Right atrium auricular region (tissue), 2 donors: ENCODE measurements around the gene DYSF. TPM values are rescaled to one million over a fixed set of nuclear protein-coding genes. Genes with fewer than 3 reads are reported as not detected.

ENCODE experiments used
- DNase-seq: peaks from one replicate; pipeline ENCODE4 v3.0.0-alpha.2; 2019; ENCODE audit warnings: low spot score
- H3K27ac ChIP-seq, 2 donors: fragments of 200-600 bp; sonication (generic); 1 replicate in 1 of 2; 2 replicates in 1 of 2; pipeline ENCODE4 v1.5.1; 2016 to 2019
- H3K27me3 ChIP-seq, 2 donors: fragments of 200-600 bp; sonication (generic); one replicate each; pipeline versions ENCODE4 v1.5.1 to v1.6.0; 2017 to 2019
- H3K36me3 ChIP-seq: fragments of 200-600 bp; sonication (generic); one replicate; pipeline ENCODE4 v1.5.1; 2016
- H3K4me1 ChIP-seq, 2 donors: fragments of 200-600 bp; sonication (generic); one replicate each; pipeline versions ENCODE4 v1.5.1 to v1.6.0; 2017 to 2019
- H3K4me3 ChIP-seq, 2 donors: fragments of 200-600 bp; sonication (generic); 1 replicate in 1 of 2; 2 replicates in 1 of 2; pipeline ENCODE4 v1.5.1; 2017 to 2019; ENCODE audit warnings: mild to moderate bottlenecking in 1 of 2, moderate library complexity in 1 of 2
- H3K9me3 ChIP-seq, 2 donors: fragments of 200-600 bp; sonication (generic); one replicate each; pipeline ENCODE4 v1.5.1; 2019
- total RNA-seq, 2 donors: library from RNA; depleted of rRNA; stranded (reverse); fragments of >200 nt; gene quantifications; one replicate each; pipeline ENCODE4 v1.1.0, GENCODE V29; 2016
- TF ChIP-seq, protein P1 (sequence below), 2 donors: fragments of 200-600 bp; sonication (generic); IDR thresholded peaks; one replicate each; pipeline ENCODE4 v1.5.1; 2019; ENCODE audit warnings: antibody characterized with exemption in 2 of 2

Gene DYSF
- total RNA-seq, 2 donors from 2014 or later, result 31.3 to 52.1 TPM

DNA sequence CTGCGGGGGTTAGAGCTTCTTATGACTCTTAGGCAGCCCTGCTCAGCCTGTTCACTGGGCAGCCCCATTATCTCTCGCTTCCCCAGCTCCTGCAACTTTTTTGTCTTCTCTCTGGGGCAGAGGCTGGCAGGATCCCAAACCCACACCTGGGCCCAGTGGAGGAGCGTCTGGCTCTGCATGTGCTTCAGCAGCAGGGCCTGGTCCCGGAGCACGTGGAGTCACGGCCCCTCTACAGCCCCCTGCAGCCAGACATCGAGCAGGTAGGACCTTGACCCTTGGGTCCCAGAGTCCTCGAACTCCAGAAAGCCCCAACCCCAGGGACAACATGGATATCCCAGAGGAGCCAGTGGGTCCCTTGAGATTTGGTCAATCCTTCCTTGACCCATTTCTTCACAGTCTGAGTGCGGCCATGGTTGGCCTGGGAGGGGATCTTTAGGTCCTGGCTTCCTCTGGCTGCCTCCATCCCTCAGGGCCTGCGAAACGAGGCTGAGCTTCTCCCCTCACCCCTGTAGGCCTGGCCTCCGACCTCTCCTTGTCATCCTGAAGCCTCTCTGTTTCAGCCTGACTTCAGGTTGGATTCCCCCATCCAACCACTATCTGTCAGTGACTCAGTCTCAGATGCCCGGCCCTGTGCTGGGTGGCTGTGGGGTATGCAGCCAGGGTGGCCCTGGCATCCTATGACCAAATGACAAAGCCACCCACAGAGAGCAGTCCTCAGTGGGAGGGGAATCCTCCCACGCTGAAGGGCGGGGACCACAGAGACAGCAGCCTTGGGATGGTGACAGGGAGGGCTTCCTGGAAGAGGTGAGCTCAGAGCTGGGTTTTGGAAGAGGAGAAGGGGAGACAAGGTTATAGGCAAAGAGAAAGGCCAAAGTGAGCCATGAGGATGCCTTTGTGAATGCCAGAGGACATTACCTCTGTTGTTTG is 214.2 kb downstream of the DYSF start:
- Histone ChIP-seq H3K4me3 (no peak overlapping the region), H3K9me3 (no peaks in the 10 kb centered on the region), H3K27ac (no peak overlapping the region), H3K4me1 (no peaks in the 10 kb centered on the region), H3K27me3 (no peaks in the 10 kb centered on the region), H3K36me3 (peaks cover 53% of the 10 kb centered on the region)
- peak; percentile 51 for DNase-seq
- TF ChIP-seq, protein P1, sequence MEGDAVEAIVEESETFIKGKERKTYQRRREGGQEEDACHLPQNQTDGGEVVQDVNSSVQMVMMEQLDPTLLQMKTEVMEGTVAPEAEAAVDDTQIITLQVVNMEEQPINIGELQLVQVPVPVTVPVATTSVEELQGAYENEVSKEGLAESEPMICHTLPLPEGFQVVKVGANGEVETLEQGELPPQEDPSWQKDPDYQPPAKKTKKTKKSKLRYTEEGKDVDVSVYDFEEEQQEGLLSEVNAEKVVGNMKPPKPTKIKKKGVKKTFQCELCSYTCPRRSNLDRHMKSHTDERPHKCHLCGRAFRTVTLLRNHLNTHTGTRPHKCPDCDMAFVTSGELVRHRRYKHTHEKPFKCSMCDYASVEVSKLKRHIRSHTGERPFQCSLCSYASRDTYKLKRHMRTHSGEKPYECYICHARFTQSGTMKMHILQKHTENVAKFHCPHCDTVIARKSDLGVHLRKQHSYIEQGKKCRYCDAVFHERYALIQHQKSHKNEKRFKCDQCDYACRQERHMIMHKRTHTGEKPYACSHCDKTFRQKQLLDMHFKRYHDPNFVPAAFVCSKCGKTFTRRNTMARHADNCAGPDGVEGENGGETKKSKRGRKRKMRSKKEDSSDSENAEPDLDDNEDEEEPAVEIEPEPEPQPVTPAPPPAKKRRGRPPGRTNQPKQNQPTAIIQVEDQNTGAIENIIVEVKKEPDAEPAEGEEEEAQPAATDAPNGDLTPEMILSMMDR (IDR thresholded peaks at IDR 0.05), result no peak

DNA sequence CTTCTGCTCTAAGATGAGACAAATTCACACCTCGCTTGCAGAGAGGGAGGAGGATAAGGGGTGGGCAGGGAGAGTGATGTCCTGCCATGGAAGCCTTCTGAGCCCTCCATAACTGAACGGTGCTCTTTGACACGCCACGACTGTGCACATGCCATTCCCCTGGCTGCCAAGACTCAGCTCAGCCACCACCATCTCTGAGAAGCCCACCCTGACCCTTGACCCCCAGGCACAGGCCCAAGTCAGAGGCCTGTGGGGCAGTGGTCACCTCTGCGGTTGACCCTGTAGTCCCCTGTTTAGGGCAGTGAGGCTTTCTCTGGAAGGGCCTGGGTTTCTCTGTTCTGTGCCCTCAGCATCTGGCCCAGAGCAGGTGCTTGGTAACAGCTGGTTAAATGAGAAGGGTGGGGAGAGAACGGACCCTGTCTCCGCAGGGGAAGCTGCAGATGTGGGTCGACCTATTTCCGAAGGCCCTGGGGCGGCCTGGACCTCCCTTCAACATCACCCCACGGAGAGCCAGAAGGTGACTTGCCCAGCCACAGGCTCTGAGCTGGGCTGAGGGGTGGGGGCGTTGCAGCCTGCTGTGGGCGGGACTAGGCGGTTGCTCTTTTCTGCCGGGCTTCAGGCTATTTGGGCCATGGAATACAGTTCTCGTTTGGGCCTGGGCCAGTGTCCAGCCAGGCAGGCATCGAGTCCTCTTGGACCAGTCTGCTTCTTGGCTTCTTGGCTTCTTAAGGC is 215.1 kb downstream of the DYSF start:
- no peaks in the 10 kb centered on the region for H3K4me1 ChIP-seq
- H3K36me3 ChIP-seq, result peaks cover 53% of the 10 kb centered on the region
- H3K27me3 ChIP-seq, result no peaks in the 10 kb centered on the region
- DNase-seq, result peak; percentile 51
- H3K9me3 ChIP-seq, result no peaks in the 10 kb centered on the region
- TF ChIP-seq, protein P1 (IDR thresholded peaks at IDR 0.05), result no peak
- H3K27ac ChIP-seq, result no peak overlapping the region
- H3K4me3 ChIP-seq, result no peak overlapping the region

DNA sequence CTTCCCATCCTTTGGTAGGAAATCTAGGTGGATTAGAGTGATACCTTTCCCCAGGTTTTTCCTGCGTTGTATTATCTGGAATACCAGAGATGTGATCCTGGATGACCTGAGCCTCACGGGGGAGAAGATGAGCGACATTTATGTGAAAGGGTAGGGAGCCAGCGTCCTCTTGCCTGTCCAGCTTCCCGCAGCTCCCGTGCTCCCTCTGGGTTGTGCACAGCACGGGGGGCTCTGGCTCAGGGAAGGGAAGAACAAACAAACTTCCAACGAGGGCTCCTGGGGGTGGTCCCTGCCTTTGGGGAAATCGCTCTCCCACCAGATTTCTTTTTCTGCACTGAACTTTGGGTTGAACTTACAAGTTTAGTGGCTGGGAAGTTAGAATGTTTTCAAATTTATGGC is 215.7 kb downstream of the DYSF start:
- no peak overlapping the region for H3K4me3 ChIP-seq
- H3K36me3 ChIP-seq, result peaks cover 49% of the 10 kb centered on the region
- DNase-seq, result no peak
- TF ChIP-seq, protein P1 (IDR thresholded peaks at IDR 0.05), result no peak
- no peaks in the 10 kb centered on the region for H3K4me1 ChIP-seq
- no peaks in the 10 kb centered on the region for H3K9me3 ChIP-seq
- H3K27me3 ChIP-seq, result no peaks in the 10 kb centered on the region
- H3K27ac ChIP-seq, result no peak overlapping the region

DNA sequence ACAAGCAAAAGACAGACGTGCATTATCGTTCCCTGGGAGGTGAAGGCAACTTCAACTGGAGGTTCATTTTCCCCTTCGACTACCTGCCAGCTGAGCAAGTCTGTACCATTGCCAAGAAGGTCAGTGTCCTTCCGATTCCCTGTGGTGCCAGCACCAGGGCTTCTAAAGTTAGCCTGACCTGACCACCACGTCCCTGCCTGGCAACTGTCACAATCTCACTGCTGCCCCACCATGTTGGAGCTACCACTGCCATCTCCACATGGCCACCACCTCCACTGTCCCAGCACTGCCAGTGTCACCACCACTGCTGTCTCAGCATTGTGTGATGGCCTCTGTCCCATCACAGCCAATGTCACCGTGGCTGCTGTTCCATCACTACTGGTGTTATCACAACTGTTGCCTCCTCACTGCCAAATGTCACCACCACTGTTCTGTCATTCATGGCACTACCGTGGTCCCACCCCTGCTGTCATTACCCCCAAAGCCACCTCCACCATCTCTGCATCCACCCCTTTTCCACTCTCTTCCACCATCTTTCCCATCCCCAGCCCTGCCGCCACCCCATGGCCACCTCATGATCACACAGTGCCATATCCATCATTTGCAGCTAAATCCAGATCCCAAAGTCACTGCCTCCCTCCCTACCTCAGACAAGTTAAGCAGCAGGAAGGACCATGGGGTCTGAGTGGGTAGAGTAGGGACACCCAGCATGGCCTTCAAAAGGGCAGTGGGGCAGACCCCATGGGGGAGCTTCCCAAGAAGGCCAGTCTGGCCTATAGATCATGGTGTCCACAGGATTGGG is 216.5 kb downstream of the DYSF start:
- no peak overlapping the region for H3K4me3 ChIP-seq
- H3K4me1 ChIP-seq, result no peaks in the 10 kb centered on the region
- no peak overlapping the region for H3K27ac ChIP-seq
- H3K9me3 ChIP-seq, result no peaks in the 10 kb centered on the region
- H3K36me3 ChIP-seq, result peaks cover 45% of the 10 kb centered on the region
- TF ChIP-seq, protein P1 (IDR thresholded peaks at IDR 0.05), result no peak
- no peaks in the 10 kb centered on the region for H3K27me3 ChIP-seq
- DNase-seq, result peak; percentile 28

DNA sequence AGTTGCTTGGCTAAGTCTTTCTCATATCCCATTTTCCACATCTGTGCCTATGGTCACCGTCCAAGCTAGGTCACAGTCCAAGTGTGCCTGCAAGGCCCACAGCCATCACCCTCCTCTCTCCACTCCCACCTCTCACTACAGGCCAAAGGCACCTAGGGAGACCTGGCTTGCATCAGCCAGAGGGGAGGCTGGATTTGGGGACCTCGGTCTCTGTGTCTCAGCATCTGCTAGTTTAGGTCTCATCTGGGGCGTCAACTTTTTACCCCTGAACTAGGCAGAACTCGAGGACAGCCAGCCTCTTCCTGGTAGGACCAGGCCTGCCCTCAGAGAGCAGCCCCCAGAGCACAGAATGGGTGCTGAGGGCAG is 217.1 kb downstream of the DYSF start:
- TF ChIP-seq, protein P1 (IDR thresholded peaks at IDR 0.05), result no peak
- no peaks in the 10 kb centered on the region for H3K9me3 ChIP-seq
- H3K27me3 ChIP-seq, result no peaks in the 10 kb centered on the region
- peak; percentile 21 for DNase-seq
- H3K27ac ChIP-seq, result no peak overlapping the region
- no peaks in the 10 kb centered on the region for H3K4me1 ChIP-seq
- no peak overlapping the region for H3K4me3 ChIP-seq
- H3K36me3 ChIP-seq, result peaks cover 42% of the 10 kb centered on the region
